ENCODE results near the gene UBR3. TPM values are rescaled to one million over a fixed set of nuclear protein-coding genes. Genes with fewer than 3 reads are reported as not detected.

Gene UBR3
- total RNA-seq, 1 experiment from 2014 or later: 21.9 TPM

DNA sequence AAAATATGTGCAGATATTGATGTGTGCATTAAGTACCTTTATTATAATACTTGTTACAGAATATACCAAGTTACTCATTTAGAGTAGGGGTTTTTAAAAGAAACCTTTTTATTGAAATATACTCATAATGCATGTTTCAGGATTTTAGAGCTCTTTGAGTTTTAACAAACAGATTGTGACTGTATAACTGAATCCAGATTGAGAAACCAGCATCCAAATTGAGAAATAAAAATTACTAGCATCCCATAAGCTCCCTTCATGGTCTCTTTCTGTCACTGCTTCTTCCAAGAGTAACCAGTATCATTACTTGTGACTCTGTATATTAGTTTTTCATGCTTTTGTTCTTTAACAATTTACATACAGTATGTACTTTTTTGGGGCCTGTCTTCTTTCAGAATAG, 156.9 kb downstream of the UBR3 start:
- Histone ChIP-seq H2BK120ac (ENCODE audit: low read depth, low read length, poor library complexity, severe bottlenecking) (no peak overlapping the region), H3K18ac (ENCODE audit: insufficient read length, low read depth, low read length) (no peak overlapping the region), H2BK12ac (ENCODE audit: insufficient read length, low read depth, low read length) (no peak overlapping the region), H3K79me1 (ENCODE audit: insufficient read depth, low read depth, low read length, poor library complexity, severe bottlenecking) (no peaks in the 10 kb centered on the region), H3K9me3 (ENCODE audit: control insufficient read depth, low read depth, low read length) (no peaks in the 10 kb centered on the region), H2BK20ac (ENCODE audit: low read depth, low read length, poor library complexity, severe bottlenecking) (no peak overlapping the region), H3K14ac (ENCODE audit: insufficient read depth, low read length) (no peak overlapping the region), H3K79me2 (ENCODE audit: insufficient read depth, low read length) (0 out of 2 replicates have a peak, but pooled peaks cover 2% of the 10 kb centered on the region), H4K8ac (replicated peaks; ENCODE audit: insufficient read length, low read depth, low read length) (no peak overlapping the region), H3T11ph (ENCODE audit: low read length) (no peak overlapping the region), H4K20me1 (ENCODE audit: control insufficient read depth, insufficient read depth, insufficient read length) (no peaks in the 10 kb centered on the region), H3K23ac (ENCODE audit: insufficient read length, low read depth, low read length) (no peak overlapping the region), H2BK15ac (ENCODE audit: low read depth, low read length) (no peak overlapping the region), H3K9ac (ENCODE audit: extremely low read depth, insufficient read length, low read length) (no peak overlapping the region), H2BK5ac (ENCODE audit: insufficient read length, low read length) (no peak overlapping the region), H3K27me3 (ENCODE audit: insufficient read depth, low read length) (no peaks in the 10 kb centered on the region), H3K4me1 (ENCODE audit: insufficient read depth, low read length) (no peaks in the 10 kb centered on the region), H3K27ac (ENCODE audit: insufficient read length, low read depth, low read length) (no peak overlapping the region), H2AFZ (ENCODE audit: low read length) (no peak overlapping the region), H2AK5ac (ENCODE audit: insufficient read length, low read length) (no peak overlapping the region), H3K23me2 (ENCODE audit: insufficient read length, low read depth, low read length, poor library complexity, severe bottlenecking) (no peaks in the 10 kb centered on the region), H3K56ac (ENCODE audit: insufficient read length, low read depth, low read length) (no peak overlapping the region), H3K4ac (ENCODE audit: low read depth, low read length) (no peak overlapping the region), H3K4me2 (ENCODE audit: insufficient read depth, insufficient read length, low read length) (no peak overlapping the region), H4K91ac (ENCODE audit: insufficient read length, low read depth, low read length) (no peak overlapping the region), H4K5ac (ENCODE audit: insufficient read length, low read depth, low read length) (no peak overlapping the region)
- no peaks in the 10 kb centered on the region for H3K27me3 Mint-ChIP-seq (ENCODE audit: low read depth)
- no peaks in the 10 kb centered on the region for H3K9me3 Mint-ChIP-seq
- H3K27ac Mint-ChIP-seq: no peak overlapping the region
- DNase-seq: no peak
- H3K36me3 Mint-ChIP-seq (ENCODE audit: insufficient read depth in 1 of 3, low read depth in 3 of 3): peaks cover 3 to 6% (median 4%) of the 10 kb centered on the region in 3 experiments; a peak in 5 of 7 replicates
- TF ChIP-seq, protein P1, sequence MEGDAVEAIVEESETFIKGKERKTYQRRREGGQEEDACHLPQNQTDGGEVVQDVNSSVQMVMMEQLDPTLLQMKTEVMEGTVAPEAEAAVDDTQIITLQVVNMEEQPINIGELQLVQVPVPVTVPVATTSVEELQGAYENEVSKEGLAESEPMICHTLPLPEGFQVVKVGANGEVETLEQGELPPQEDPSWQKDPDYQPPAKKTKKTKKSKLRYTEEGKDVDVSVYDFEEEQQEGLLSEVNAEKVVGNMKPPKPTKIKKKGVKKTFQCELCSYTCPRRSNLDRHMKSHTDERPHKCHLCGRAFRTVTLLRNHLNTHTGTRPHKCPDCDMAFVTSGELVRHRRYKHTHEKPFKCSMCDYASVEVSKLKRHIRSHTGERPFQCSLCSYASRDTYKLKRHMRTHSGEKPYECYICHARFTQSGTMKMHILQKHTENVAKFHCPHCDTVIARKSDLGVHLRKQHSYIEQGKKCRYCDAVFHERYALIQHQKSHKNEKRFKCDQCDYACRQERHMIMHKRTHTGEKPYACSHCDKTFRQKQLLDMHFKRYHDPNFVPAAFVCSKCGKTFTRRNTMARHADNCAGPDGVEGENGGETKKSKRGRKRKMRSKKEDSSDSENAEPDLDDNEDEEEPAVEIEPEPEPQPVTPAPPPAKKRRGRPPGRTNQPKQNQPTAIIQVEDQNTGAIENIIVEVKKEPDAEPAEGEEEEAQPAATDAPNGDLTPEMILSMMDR (conservative IDR thresholded peaks at IDR 0.05): no peak
- 0 out of 4 replicates have a peak, but pooled peaks cover 0 to 2% of the 10 kb centered on the region in 2 experiments for H3K4me1 Mint-ChIP-seq
- no peak overlapping the region for H3K4me3 Mint-ChIP-seq

Measured in H9 (cell line).